Activated CD4-positive, alpha-beta T cell treated with anti-CD3 and anti-CD28 coated beads, Interleukin-2, amount 10 ng/mL, durations not matched to agents 7 days and 5 days (primary cell): ENCODE results near the gene NAV3. TPM values are rescaled to one million over a fixed set of nuclear protein-coding genes. Genes with fewer than 3 reads are reported as not detected.

Experiments used
- CTCF ChIA-PET: fragments of 350-600 bp; sonication (Branson Sonifier 250); formaldehyde crosslinking; loops from one replicate; lab custom pipeline; 2021; ENCODE audit warnings: antibody characterized with exemption; lab: Charles Lee
- POLR2A ChIA-PET: fragments of 350-600 bp; sonication (Branson Sonifier 250); formaldehyde crosslinking; loops from one replicate; lab custom pipeline; 2021; ENCODE audit warnings: antibody characterized with exemption; lab: Charles Lee
- DNase-seq: peaks from one replicate; pipeline ENCODE4 v3.0.0-alpha.2; 2020
- H3K27ac Mint-ChIP-seq: one replicate; pipeline ENCODE4 v1.8.0; 2021; ENCODE audit warnings: mild to moderate bottlenecking, moderate library complexity, mixed read lengths
- H3K27me3 Mint-ChIP-seq: one replicate; pipeline ENCODE4 v1.8.0; 2021; ENCODE audit warnings: mixed read lengths
- H3K36me3 Mint-ChIP-seq: one replicate; pipeline ENCODE4 v1.8.0; 2021; ENCODE audit warnings: low read depth, mixed read lengths
- H3K4me1 Mint-ChIP-seq: one replicate; pipeline ENCODE4 v1.8.0; 2021; ENCODE audit warnings: mixed read lengths
- H3K4me3 Mint-ChIP-seq: one replicate; pipeline ENCODE4 v1.8.0; 2021; ENCODE audit warnings: mild to moderate bottlenecking, moderate library complexity, mixed read lengths
- H3K9me3 Mint-ChIP-seq: one replicate; pipeline ENCODE4 v1.8.0; 2021; ENCODE audit warnings: mixed read lengths
- total RNA-seq, 2 experiments: library from RNA; stranded (reverse); gene quantifications; one replicate each; pipeline ENCODE4 v1.2.3, GENCODE V29; 2021

Gene NAV3
- total RNA-seq = not detected

DNA sequence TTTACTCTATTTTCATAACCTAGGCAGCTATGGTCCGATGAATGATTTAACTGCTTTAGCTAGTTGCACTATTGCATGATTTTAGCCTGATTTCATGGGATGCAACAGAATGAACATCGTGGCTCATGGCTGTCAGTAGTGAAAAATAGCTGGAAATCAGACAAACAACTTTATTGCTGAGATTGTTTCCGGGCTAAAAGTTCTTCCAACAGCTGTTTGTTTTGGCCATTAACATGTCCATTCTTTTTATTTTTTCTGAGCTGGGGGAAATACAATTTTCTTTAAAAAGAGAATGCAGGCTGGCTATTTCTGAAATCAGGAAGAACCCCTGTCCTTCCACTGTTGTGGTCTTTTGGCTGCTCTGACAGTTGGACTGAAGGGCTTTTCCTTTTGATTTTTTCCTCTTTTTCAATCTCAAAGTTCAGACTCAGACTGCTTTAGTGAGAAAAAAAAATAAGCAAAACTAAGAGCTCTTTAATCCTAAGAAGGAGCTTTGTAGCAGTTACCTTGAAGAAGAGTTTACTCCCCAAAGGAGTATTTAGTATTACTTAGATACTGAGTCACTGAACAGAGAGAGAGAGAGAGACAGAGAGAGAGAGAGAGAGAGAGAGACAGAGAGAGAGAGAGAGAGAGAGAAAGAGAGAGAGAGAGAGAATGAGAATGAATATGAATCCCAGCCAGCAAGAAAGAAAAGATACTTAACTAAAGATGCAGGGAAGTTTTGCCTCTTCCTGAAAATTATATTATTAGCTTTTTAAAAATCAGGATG is at the start of gene NAV3:
TSS of gene NAV3 (plus strand) at position 312 of the 769 bp plus-strand sequence. CDS start 568 bp downstream, outside the sequence.
- POLR2A ChIA-PET = no interaction called here
- Mint-ChIP-seq H3K27ac (no peak within 1 kb of the TSS), H3K9me3 (no peaks in the 10 kb centered on the region), H3K36me3 (no peaks in the 10 kb centered on the region), H3K27me3 (no peaks in the 10 kb centered on the region), H3K4me3 (no peak within 1 kb of the TSS), H3K4me1 (no peaks in the 10 kb centered on the region)
- CTCF ChIA-PET = no interaction called here
- no peak for DNase-seq

DNA sequence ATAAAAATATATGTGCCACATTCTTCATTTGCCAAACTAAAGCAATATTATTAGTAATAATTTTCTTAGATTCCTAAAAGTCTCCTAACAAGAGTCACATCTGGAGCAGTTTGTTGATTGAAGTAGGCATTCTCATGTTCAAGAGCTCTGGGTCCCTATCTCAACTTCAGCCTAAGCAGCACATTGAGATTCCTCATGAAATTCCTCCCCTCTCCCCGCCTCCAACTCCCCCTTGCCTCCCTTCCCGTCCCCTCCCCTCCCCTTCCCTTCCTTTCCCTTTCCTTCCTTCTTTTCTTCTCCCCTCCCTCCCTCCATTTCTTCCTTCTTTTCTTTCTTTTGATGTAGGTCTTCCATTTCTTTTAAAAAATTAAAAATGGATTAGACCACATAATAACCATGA is 48.7 kb upstream of the NAV3 start:
- ChIA-PET POLR2A (no interaction called here), CTCF (no interaction called here)
- H3K36me3 Mint-ChIP-seq = no peaks in the 10 kb centered on the region
- no peaks in the 10 kb centered on the region for H3K27me3 Mint-ChIP-seq
- H3K27ac Mint-ChIP-seq = no peak overlapping the region
- no peaks in the 10 kb centered on the region for H3K4me1 Mint-ChIP-seq
- DNase-seq = no peak
- no peaks in the 10 kb centered on the region for H3K9me3 Mint-ChIP-seq
- no peak overlapping the region for H3K4me3 Mint-ChIP-seq

DNA sequence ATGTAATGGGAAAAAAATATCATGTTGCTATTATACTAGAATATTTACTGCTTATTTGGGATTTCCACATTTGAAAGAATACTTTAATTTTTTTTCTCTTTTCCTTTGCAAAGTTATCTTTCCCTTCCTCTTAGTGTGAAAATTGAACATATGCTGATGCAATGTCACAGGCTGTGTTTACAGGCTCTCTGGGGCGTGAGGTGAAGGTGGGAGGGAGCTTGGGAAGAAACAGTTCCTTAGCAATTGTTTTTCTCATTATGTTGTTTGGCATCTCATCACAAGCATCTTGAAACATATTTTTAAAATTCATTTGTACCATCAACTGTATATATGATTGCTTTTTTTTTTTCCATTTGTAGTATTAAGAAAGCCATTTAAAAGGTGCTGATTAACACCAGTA is 47.9 kb upstream of the NAV3 start:
- Mint-ChIP-seq H3K4me3 (no peak overlapping the region), H3K27ac (no peak overlapping the region), H3K4me1 (no peaks in the 10 kb centered on the region), H3K27me3 (no peaks in the 10 kb centered on the region), H3K36me3 (no peaks in the 10 kb centered on the region), H3K9me3 (no peaks in the 10 kb centered on the region)
- DNase-seq = no peak
- ChIA-PET POLR2A (no interaction called here), CTCF (no interaction called here)

GRCh38 chr12:77785211-77785610 is 45.5 kb upstream of the NAV3 start:
- Mint-ChIP-seq H3K27me3 (no peaks in the 10 kb centered on the region), H3K4me3 (no peak overlapping the region), H3K4me1 (no peaks in the 10 kb centered on the region), H3K36me3 (no peaks in the 10 kb centered on the region), H3K9me3 (peaks cover 1% of the 10 kb centered on the region), H3K27ac (no peak overlapping the region)
- no peak for DNase-seq
- ChIA-PET CTCF (no interaction called here), POLR2A (no interaction called here)

GRCh38 chr12:77786675-77787074 is 44.0 kb upstream of the NAV3 start:
- H3K27ac Mint-ChIP-seq = no peak overlapping the region
- H3K4me1 Mint-ChIP-seq = no peaks in the 10 kb centered on the region
- CTCF ChIA-PET = no interaction called here
- H3K9me3 Mint-ChIP-seq = peaks cover 1% of the 10 kb centered on the region
- no peaks in the 10 kb centered on the region for H3K27me3 Mint-ChIP-seq
- POLR2A ChIA-PET = no interaction called here
- no peak for DNase-seq
- H3K4me3 Mint-ChIP-seq = no peak overlapping the region
- H3K36me3 Mint-ChIP-seq = no peaks in the 10 kb centered on the region

DNA sequence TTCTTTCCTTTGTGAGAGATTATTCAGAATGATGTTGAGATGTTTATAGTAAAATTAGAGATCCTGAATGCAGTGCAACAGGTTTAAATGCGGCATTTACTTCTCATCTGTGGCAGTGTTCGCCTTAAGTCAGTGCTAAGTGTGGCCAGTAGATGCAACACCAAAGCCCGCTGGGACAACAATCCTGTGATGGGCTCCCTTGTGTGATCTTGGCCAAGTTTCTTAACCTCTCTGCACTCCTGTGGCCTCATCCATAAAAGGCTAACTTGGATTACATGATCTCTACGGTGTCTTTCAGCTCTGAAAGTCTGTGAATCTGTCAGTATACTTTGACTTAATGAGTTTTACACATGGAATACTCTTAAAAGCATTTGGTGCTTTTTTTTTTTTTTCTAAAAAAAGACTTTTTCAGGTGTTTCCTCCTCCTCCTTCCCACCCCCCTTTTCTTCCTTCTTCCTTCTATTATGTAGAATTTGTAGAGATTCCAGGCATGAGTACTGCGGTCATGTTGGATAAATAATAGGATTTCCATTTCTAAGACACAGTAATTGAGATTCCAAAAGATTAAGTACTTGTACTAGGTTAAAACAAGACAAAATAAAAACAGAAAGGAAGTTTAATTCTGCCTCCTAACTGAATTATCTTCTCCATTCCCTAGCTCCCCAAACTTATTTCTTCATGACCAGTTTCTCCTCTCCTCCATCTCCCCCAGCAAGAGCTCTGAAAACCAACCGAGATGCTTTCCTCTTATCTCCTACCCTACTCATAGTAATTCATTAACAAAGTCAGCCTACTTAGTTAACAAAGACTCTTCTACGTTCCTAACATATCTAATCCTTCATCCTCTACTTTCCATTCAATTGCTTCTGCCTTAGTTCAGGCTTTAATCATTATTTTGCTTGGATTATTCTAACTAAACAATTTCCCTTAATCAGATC is 42.2 kb upstream of the NAV3 start:
- Mint-ChIP-seq H3K4me1 (no peaks in the 10 kb centered on the region), H3K27ac (no peak overlapping the region), H3K9me3 (peaks cover 4% of the 10 kb centered on the region), H3K27me3 (no peaks in the 10 kb centered on the region), H3K36me3 (no peaks in the 10 kb centered on the region), H3K4me3 (no peak overlapping the region)
- POLR2A ChIA-PET = no interaction called here
- DNase-seq = no peak
- CTCF ChIA-PET = no interaction called here

- no peak overlapping the region for H3K4me3 Mint-ChIP-seq
- no peaks in the 10 kb centered on the region for H3K36me3 Mint-ChIP-seq
- H3K4me1 Mint-ChIP-seq = no peaks in the 10 kb centered on the region
- H3K9me3 Mint-ChIP-seq = peaks cover 3% of the 10 kb centered on the region
- H3K27me3 Mint-ChIP-seq = no peaks in the 10 kb centered on the region
- ChIA-PET POLR2A (no interaction called here), CTCF (no interaction called here)
- no peak overlapping the region for H3K27ac Mint-ChIP-seq
- no peak for DNase-seq
These were observed 35.0 kb upstream of the NAV3 start for GRCh38 chr12:77795699-77796098.

GRCh38 chr12:77796775-77797174 is 33.9 kb upstream of the NAV3 start:
- ChIA-PET POLR2A (no interaction called here), CTCF (no interaction called here)
- peaks cover 3% of the 10 kb centered on the region for H3K9me3 Mint-ChIP-seq
- H3K36me3 Mint-ChIP-seq = no peaks in the 10 kb centered on the region
- H3K4me3 Mint-ChIP-seq = no peak overlapping the region
- DNase-seq = no peak
- no peaks in the 10 kb centered on the region for H3K4me1 Mint-ChIP-seq
- no peak overlapping the region for H3K27ac Mint-ChIP-seq
- H3K27me3 Mint-ChIP-seq = no peaks in the 10 kb centered on the region

GRCh38 chr12:77800501-77800900 is 30.2 kb upstream of the NAV3 start:
- H3K27ac Mint-ChIP-seq = no peak overlapping the region
- no peak for DNase-seq
- H3K4me3 Mint-ChIP-seq = no peak overlapping the region
- CTCF ChIA-PET = no interaction called here
- no peaks in the 10 kb centered on the region for H3K27me3 Mint-ChIP-seq
- H3K9me3 Mint-ChIP-seq = peaks cover 15% of the 10 kb centered on the region
- H3K4me1 Mint-ChIP-seq = no peaks in the 10 kb centered on the region
- H3K36me3 Mint-ChIP-seq = no peaks in the 10 kb centered on the region
- POLR2A ChIA-PET = no interaction called here

DNA sequence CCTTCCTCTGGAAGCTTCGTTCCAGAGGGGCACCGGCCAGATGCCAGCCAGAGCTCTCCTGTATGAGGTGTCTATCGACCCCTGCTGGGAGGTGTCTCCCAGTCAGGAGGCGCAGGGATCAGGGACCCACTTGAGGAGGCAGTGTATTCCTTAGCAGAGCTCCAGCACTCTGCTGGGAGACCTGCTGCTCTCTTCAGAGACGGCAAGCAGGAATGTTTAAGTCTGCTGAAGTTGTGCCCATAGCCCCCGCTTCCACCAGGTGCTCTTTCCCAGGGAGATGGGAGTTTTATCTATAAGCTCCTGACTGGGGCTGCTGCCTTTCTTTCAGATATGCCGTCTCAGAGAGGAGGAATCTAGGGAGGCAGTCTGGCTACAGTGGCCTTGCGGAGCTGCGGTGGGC is 22.2 kb upstream of the NAV3 start:
- POLR2A ChIA-PET = no interaction called here
- Mint-ChIP-seq H3K27ac (no peak overlapping the region), H3K4me1 (no peaks in the 10 kb centered on the region), H3K9me3 (peaks cover 11% of the 10 kb centered on the region), H3K27me3 (no peaks in the 10 kb centered on the region), H3K36me3 (no peaks in the 10 kb centered on the region), H3K4me3 (no peak overlapping the region)
- CTCF ChIA-PET = no interaction called here
- DNase-seq = no peak

- H3K27me3 Mint-ChIP-seq = no peaks in the 10 kb centered on the region
- H3K4me3 Mint-ChIP-seq = no peak overlapping the region
- POLR2A ChIA-PET = no interaction called here
- H3K9me3 Mint-ChIP-seq = no peaks in the 10 kb centered on the region
- no peak for DNase-seq
- CTCF ChIA-PET = no interaction called here
- H3K27ac Mint-ChIP-seq = no peak overlapping the region
- no peaks in the 10 kb centered on the region for H3K4me1 Mint-ChIP-seq
- no peaks in the 10 kb centered on the region for H3K36me3 Mint-ChIP-seq
These were observed 17.1 kb upstream of the NAV3 start for GRCh38 chr12:77813558-77813957.

DNA sequence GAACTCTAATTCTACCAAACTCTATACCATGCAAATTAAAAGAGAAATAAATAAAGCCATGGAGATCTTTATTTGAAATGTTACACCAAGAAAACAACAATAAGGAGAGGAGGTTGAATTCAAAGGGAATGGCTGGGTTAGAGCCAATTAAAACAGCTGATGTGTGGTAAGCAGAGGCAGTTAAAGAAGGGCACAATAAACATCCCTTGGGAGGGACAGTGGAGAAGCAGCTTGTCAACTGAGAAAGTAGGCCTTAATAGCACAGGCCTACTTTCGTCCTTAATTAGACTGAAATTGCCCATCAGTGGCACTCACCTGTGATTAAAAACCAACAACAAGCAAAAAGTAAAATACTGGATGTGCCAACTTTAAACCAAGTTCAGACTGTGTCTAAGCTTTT is 16.3 kb upstream of the NAV3 start:
- Mint-ChIP-seq H3K9me3 (no peaks in the 10 kb centered on the region), H3K4me3 (no peak overlapping the region), H3K36me3 (no peaks in the 10 kb centered on the region), H3K27ac (no peak overlapping the region), H3K27me3 (no peaks in the 10 kb centered on the region), H3K4me1 (no peaks in the 10 kb centered on the region)
- DNase-seq = no peak
- ChIA-PET CTCF (no interaction called here), POLR2A (no interaction called here)

- Mint-ChIP-seq H3K36me3 (no peaks in the 10 kb centered on the region), H3K9me3 (no peaks in the 10 kb centered on the region), H3K4me1 (no peaks in the 10 kb centered on the region), H3K27ac (no peak overlapping the region), H3K4me3 (no peak overlapping the region), H3K27me3 (no peaks in the 10 kb centered on the region)
- ChIA-PET CTCF (no interaction called here), POLR2A (no interaction called here)
- no peak for DNase-seq
These were observed 14.5 kb upstream of the NAV3 start for GRCh38 chr12:77816196-77816595.
